Measurements from ENCODE around the gene ZCCHC14. TPM values are rescaled to one million over a fixed set of nuclear protein-coding genes. Genes with fewer than 3 reads are reported as not detected.
"Not testable (repeated sequence)": the region's sequence is repeated elsewhere in the genome, so short reads cannot be mapped to it uniquely, and the experiment has no call there.

ZCCHC14 gene
- total RNA-seq, 1 donor: 7.0 TPM

DNA sequence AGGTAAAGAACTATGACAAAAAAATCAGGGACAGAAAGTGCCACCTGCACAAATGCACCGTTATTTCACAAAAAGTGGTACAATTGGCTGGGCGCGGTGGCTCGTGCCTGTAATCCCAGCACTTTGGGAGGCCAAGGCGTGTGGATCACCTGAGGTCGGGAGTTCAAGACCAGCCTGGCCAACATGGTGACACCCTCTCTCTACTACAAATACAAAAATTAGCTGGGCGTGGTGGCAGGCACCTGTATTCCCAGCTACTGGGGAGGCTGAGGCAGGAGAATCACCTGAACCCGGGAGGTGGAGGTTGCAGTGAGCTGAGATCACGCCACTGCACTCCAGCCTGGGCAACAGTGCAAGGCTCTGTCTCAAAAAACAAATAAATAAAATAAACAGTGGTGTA is 102.9 kb downstream of the ZCCHC14 start:
- DNase-seq (ENCODE audit: low read depth in 2 of 3, low spot score in 2 of 3): not testable (repeated sequence)

DNA sequence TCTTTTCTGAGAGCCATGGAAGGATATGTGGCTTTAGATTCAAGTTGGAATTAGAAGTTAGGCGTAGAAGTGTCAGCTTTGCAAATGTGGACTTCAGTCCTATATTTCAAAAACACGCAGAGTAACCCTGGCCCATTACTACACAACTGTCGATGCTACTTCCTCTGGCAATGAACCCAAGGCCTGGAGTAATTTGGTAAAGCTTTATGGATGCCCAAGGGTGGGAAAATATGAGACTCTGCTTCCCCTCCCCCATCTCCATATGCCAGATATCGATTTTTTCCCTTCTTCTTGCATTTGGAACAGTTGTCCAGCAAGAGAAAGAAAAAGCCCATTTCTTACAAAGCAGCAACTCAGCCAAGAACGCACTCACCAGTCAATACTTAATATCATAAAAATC is 103.6 kb downstream of the ZCCHC14 start:
- no peak for DNase-seq (ENCODE audit: low read depth in 2 of 3, low spot score in 2 of 3)

DNA sequence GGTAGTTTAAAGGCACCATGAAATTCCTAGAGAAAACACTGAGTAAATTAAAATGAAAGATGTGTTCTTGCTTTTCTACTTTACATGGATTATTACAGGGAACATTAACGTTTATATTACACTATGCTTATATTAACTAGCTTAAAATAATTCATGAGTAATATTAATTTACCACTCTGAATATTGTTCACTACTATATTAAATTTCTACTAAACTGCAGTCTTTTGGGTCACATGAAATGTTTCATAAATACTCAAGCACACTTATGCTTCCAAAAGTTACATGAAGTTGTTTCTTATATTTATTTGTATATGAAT is 104.0 kb downstream of the ZCCHC14 start:
- DNase-seq (ENCODE audit: low read depth in 2 of 3, low spot score in 2 of 3): no peak

DNA sequence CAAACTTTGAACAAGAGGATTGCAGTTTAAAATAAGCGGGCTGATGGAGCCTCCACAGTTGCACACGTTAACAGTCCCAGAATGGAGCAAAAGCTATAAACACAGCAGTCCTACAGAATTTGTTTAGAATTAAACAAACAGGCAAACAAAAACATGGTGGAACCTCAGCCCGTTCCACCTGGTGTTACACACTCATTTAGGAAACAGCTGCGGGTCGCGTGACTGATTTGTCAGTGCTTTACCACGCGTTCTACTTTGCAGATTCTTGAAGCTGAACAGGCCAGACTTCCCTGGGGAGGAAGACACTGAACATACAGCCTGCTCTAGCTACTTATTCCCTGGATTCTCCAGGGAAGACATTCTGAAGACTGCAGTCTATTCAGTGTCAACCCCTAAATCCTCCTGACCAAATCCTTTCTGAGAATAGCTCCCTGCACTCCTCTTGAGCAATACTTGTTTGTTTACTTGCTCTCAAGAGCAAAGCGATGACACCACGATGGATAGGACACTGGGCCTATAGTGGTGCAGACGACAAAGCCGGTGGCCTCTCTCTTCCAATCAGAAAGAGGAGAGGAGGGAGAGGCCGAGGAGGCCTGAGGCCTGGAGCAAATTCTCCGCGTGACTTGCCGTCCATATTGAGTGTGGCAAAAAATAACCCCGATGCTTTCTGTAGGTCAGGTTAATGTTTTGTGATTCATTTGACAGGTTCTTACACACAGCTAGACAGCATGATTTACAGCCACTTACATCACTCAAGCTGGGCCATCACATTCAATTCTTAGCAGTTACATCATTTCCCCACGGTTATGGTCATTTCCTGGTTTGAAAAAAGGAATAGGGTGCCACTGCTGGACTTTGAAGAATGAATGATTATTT is 104.6 kb downstream of the ZCCHC14 start:
- peak; percentile 78 to 98 (median 96) for DNase-seq (ENCODE audit: low read depth in 2 of 3, low spot score in 2 of 3)

DNA sequence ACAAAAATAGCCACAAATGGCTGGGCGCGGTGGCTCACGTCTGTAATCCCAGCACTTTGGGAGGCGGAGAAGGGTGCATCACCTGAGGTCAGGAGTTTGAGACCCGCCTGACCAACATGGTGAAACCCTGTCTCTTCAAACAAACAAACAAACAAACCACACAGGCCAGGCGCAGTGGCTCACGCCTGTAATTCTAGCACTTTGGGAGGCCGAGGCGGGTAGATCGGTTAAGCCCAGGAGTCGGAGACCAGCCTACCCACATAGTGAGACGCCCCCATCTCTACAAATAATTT is 108.0 kb downstream of the ZCCHC14 start:
- not testable (repeated sequence) for DNase-seq (ENCODE audit: low read depth in 2 of 3, low spot score in 2 of 3)

DNA sequence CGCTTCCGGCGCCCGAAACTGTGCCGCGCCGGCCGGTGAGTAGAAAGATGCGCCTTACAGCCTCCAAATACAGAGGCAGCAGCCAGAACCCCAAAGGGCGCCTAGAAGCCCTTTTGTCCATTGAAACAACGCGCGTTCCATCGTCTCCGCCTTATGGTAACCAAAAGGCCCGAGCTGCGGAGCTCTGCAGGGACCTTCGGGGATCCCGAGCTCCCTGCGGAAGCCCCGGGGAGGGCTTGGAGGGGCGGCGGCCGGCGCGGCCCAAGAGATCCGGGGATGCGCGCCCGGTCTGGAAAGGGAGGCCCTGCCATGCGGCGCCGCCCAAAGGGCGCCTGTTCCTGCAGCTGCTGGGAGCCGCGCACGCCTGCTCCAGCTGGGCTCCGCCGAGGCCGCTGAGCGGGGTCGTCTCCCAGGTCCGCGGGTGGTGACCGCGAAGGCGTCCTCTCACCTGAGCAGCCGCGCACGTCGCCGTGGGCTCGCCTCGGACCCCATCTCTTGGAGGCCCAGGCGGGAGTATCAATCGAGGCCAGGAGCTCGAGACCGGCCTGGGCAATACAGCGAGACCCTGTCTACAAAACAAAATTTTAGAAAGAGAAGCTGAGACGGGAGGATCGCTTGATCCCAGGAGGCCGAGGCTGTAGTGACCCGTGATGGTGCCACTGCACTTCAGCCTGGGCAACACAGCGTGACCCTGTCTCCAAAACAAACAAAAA is 108.5 kb downstream of the ZCCHC14 start:
- DNase-seq (ENCODE audit: low read depth in 2 of 3, low spot score in 2 of 3): no peak

DNA sequence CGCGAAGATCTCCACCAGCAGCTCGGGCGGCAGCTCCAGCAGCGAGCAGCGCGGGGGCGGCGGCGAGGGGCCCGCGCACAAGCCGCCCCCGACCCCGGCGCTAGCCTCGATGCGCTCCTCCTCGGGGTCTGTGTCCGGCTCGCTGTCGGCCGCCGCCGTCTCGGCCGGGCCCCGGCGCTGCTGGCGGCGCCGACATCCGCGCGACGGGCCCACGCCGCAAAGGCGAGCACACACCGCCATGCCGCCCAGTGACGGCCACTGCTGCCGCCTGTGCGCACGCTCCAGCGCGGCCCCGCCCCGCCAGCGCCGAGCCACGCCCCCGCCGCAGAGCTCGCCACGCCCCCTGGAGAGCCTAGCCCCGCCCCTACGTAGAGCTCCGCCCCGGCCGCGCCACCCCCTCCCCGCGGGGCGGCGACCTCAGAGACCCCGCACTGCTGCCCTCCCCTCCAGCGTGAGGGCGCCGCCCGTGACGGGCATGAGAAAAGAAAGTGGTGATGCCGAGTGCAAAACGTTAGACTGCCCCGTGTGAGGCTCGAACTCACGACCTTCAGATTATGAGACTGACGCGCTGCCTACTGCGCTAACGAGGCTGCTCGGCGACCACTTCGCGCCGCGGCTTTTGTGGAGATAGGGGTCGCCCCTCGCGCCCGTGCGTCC is 109.2 kb downstream of the ZCCHC14 start, which contains the start of gene FBXO31:
TSS of gene FBXO31 (minus strand) at position 272 of the 657 bp plus-strand sequence. CDS start at position 240, 32 bp downstream.
- peak; percentile 87 to 90 (median 89) for DNase-seq (ENCODE audit: low read depth in 2 of 3, low spot score in 2 of 3)

DNA sequence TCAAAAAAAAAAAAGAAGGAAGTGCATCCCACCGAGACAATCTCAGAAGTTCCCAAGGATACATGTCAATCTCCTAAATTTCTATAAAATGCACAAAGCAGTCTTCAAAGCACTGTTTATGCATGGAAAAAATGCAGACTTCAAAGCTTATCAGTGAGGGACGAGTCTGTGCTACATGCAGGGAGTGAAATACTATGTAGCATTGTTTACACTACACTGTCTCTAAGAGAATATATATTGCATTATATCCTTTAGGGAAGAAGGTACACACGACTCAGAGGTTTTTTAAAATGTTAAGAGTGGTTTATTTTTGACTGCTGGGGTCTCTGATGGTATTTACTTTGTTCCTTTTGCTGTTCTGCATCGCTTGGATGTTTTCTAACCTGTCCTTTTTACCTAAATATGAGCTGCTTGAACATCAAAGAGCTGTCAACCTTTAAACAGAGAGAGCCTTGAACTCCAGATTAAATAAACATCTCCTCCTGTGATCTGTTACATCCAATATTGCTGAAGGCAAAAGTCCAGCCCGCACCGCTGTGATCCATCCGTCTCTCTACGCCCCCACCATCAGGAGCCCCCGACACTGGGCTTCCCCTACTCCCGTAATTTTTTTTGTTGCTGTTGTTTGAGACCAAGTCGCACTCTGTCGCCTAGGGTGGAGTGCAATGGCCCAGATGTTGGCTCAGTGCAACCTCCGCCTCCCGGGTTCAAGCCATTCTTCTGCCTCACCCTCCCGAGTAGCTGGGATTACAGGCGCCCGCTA is 110.6 kb downstream of the ZCCHC14 start:
- DNase-seq (ENCODE audit: low read depth in 2 of 3, low spot score in 2 of 3): no peak

DNA sequence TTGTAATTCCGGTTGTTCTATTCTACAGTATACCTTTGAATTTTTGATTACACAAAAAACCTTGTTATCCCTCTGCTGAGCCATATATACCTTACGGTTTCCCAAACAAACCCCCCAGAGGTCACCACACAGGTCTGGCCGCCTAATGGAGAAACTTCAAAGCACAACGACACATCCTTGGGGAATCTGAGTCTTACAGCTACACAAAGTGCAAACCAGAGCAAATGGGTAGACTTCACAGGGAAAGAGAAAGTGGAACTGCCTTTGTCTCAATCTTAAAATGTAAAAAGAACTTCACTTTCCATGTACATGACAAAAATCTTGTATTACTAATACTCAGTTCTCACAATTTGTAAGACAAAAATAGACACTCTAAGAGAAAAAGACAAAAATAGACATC is 111.9 kb downstream of the ZCCHC14 start:
- no peak for DNase-seq (ENCODE audit: low read depth in 2 of 3, low spot score in 2 of 3)

DNA sequence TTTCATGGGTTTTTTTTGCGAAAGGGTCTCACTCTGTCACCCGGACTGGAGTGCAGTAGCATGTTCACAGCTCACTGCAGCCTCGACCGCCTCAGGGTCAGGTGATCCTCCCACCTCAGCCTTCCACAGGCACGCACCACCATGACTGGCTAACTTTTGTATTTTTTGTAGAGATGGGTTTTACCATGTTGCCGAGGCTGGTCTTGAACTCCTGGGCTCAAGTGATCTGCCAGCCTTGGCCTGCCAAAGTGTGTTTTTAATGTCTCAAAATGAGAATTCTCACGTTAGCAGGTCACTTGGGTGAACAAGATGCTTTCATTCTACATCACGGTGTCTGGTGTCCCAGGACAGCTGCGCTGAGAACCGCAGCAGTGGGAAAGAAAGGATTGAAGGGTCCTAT is 112.4 kb downstream of the ZCCHC14 start:
- DNase-seq (ENCODE audit: low read depth in 2 of 3, low spot score in 2 of 3): no peak

DNA sequence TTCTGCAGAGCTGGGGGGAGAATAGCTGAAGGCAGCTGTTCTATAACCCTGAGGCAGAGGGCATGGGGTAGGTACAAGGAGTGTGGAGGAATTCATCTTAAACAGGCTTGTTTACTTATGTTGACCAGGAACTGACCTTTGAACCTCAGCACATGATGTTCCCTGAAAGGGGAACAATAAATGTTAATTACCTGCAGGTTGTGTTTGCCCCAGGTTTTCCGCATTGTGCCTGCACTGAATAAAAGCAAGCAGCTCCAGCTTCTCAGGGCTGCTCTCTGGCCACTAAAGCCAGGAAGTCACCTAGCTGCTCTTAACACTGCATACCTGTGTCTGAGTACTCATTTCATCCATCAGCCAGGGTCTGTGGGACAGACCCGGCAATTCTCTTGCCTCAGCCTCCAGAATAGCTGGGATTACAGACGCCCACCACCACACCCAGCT is 113.5 kb downstream of the ZCCHC14 start:
- DNase-seq (ENCODE audit: low read depth in 2 of 3, low spot score in 2 of 3): not testable (repeated sequence)

DNA sequence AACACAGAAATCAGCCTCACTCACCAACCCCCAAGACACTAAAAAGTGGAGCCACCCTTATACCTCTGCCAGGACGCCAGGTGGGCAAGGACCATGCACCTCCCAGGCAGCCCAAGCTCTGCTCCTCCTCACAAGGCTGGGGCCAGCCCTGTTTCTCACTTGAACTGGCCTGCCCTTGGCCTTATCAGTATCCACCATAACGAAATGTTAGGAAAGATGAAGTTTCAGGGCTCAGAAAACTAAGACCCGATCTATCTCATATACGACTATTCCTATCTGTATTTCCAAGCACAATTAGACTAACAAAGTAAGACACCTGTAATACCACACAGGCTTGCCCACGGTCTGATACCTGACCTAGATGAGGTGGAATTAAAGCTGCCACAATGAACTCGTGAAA is 116.2 kb downstream of the ZCCHC14 start:
- no peak for DNase-seq (ENCODE audit: low read depth in 2 of 3, low spot score in 2 of 3)

DNA sequence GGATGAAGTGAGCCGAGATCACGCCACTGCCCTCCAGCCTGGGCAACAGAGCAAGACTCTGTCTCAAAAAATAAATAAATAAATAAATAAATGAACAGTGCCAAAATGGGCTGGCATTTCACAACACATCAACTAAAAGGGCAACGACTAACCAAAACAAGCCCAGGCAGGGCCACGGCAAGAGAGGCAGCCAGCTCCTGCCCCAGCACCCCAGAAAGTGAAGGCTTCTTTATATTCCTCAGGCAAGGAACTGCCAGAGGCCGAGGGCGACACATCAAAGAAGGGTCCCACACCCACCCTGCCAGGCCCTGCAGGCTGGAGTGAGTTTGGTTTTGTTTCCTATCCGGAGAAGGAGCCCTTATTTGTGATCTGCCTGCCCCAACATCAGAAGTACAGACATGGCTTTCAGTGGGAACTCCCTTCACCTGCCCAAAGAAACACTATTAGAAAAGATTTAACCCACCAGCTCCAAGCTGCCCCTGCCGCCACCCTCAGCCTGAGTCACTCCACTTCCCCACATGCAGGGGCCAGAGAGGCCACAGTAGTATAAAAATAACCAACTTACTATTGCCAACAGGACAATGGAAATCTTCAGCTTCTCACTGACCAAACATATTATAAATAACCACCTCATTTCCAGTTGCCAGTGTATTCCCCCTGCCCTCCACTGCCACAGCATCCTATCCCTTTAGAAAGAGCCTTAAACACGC is 117.2 kb downstream of the ZCCHC14 start:
- DNase-seq (ENCODE audit: low read depth in 2 of 3, low spot score in 2 of 3): no peak

DNA sequence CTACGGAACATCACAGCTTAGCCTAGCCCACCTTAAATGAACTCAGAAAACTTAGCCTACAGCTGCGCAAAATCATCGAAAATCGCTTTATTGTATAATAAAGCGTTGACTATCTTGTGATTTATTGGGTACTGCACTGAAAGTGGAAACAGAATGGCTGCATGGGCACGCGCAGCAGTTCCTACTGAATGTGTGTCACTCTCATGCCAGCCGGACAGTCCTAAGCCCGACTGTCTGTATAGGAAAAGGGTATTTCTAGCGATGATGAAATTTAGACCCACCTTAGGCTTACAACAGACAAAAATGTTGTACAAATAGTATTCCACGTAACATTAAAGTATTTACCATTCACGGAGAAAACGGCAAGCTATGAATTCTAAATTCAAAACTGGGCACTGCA is 118.5 kb downstream of the ZCCHC14 start:
- no peak for DNase-seq (ENCODE audit: low read depth in 2 of 3, low spot score in 2 of 3)

DNA sequence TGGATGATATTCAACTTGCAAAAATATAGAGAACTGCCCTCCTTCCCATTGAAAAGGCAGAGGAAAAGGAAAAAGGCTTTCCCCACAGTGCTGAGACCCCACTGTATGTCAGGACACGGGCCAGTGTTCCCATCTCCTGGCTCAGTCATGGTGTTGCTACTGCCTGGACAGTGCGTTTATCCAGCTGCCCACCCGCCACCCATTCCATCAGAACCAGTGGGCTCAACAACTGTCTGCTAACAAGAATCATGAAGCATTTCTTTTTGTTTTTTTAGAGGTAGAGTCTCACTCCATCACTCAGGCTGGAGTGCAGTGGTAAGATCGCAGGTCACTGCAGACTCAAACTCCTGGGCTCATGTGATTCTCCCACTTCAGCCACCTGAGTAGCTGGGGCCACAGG is 120.5 kb downstream of the ZCCHC14 start:
- DNase-seq (ENCODE audit: low read depth in 2 of 3, low spot score in 2 of 3): no peak

DNA sequence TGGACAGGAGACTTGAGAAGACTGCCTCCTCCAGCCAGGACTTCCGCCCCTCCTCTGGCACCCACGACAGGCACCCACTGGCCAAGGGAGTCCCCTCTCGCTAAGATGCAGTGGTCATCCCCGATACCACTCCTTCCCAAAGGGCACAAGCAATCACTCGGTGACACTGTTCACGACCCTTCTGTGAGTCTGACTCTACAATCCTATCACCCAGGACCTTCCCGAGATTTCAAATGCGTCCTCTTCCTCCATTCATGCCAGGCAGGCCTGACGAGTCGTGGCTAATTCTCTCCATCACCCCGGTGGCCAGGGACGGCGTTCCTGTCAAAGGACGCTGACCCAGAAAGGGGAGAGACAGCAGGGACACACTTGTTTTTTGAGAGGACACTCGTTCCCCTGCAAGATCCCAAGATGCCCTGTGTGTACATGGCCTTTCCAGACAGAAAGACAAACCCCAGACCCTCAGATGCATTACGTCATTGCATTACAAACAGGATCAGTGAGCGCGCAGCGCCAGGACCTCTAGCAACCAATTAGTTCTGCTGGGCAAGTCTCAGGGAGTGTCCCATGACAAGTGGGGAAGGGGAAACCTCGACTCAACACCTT is 121.5 kb downstream of the ZCCHC14 start:
- DNase-seq (ENCODE audit: low read depth in 2 of 3, low spot score in 2 of 3): no peak

DNA sequence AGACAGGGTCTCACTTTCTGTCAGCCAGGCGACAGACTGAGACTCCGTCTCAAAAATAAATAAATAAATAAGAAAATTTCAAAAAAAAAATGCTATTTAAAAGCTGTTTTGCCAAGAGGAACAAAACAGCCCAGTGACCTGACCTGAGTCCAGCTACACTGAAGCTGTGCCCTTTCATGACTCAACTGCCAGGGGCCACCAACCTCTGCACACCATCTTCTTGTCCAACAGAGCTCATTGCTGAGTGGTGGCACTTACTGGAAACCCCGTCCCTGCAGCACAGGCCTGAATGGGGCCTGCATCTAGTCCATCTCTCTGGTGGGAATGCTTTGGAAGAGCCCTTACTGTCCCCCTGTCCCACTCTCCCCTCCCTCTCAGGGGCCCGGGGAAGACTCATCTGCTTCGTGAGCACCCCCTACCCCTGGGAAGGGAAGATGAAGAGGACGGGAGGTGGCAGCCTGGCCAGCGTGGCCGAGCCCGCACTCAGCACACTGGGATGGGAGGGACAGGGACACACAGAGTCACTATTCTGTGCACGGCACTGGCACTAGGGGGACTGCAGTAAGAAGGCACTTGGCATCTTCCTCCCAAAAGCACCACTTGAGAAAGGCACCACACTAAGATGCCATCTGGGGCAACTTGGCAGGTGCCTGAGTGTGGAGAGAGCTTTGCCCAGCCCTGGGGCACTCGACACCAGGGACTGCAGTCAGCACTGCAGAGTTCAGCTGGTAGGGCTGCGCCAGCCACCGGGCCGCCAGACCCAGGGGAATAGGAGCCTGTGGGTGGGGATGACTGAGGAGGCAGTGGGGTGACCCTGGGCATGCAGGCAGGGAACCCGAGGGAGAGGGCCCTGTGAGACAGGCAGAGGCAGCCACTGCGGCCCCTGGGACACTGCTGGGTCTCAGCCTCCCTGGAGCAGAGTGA is 122.8 kb downstream of the ZCCHC14 start:
- DNase-seq (ENCODE audit: low read depth in 2 of 3, low spot score in 2 of 3): no peak

DNA sequence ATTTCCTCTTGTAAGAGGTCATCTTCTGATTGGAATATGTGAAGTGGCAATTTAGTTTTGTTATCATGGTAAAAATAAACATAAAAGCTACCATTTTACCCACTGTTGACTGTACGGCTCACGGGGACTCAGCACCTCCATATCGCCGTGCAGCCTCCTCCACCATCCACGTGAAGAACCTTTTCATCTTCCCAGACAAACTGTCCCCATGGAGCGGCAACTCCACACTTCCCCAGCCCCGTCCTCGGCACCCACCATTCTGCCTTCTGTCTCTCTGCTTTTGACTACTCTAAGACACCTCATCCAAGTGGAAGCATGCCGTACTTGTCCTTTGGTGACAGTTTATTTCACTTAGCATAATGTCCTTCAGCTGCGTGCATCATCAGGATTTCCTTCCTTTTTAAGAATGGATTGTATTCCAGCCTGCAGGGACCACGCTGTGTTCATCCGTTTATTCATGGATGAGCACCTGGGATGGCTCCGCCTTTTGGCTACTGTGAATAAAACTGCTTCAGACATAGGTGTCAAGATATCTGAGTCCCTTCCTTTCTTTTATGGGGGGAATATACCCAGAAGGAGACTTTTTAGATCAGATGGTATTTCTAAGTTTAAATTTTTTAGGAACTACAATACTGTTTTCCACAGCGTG is 123.6 kb downstream of the ZCCHC14 start:
- DNase-seq (ENCODE audit: low read depth in 2 of 3, low spot score in 2 of 3): no peak
